GM12878 (cell line): ENCODE data around the gene DIS3L2.

Experiments used
- CHD2 ChIP-seq: IDR thresholded peaks from 2 replicates; pipeline ENCODE4 v1.6.1; 2011; ENCODE audit warnings: low read depth, low read length, improper control_type of control experiment, borderline replicate concordance
- CREB1 ChIP-seq: IDR thresholded peaks from 2 replicates; pipeline ENCODE4 v1.6.1; 2012; ENCODE audit warnings: low read depth, mild to moderate bottlenecking, inconsistent platforms
- CTCF ChIP-seq, 3 experiments: IDR thresholded peaks in 2 of 3; conservative IDR thresholded peaks in 1 of 3; 2 replicates each; pipeline ENCODE4 v1.5.1; 2011; ENCODE audit warnings: low read depth in 3 of 3, low read length in 3 of 3, mild to moderate bottlenecking in 3 of 3, control low read depth in 2 of 3, moderate library complexity in 2 of 3, inconsistent platforms in 1 of 3, mixed read lengths in 1 of 3; ENCODE audit not compliant: control insufficient read depth in 2 of 3, insufficient read depth in 1 of 3; ENCODE audit errors: extremely low read depth in 1 of 3
- EP300 ChIP-seq, 2 experiments: fragments of 150-350 bp in 1 of 2; IDR thresholded peaks; 2 replicates each; pipeline ENCODE4 v1.6.1; 2011 to 2012; ENCODE audit warnings: low read depth in 2 of 2, low read length in 2 of 2, borderline replicate concordance in 1 of 2, improper control_type of control experiment in 1 of 2, inconsistent platforms in 1 of 2; ENCODE audit not compliant: control insufficient read depth in 1 of 2
- EZH2 ChIP-seq: IDR thresholded peaks from 2 replicates; pipeline ENCODE4 v1.6.1; 2012; ENCODE audit warnings: low read depth, mild to moderate bottlenecking, control low read depth, inconsistent platforms, low read length, borderline replicate concordance; ENCODE audit not compliant: control insufficient read depth
- JUNB ChIP-seq: IDR thresholded peaks from 2 replicates; pipeline ENCODE4 v1.6.1; 2016; ENCODE audit warnings: antibody characterized with exemption, mild to moderate bottlenecking
- MEF2B ChIP-seq: fragments of 450-650 bp; IDR thresholded peaks from 2 replicates; pipeline ENCODE4 v1.6.1; 2018; ENCODE audit warnings: mild to moderate bottlenecking, moderate library complexity; ENCODE audit not compliant: partially characterized antibody, poor library complexity, severe bottlenecking
- NFYB ChIP-seq: IDR thresholded peaks from 2 replicates; pipeline ENCODE4 v1.6.1; 2011; ENCODE audit warnings: low read depth, mild to moderate bottlenecking, low read length, improper control_type of control experiment, moderate library complexity; ENCODE audit not compliant: insufficient read depth
- POLR2A ChIP-seq: IDR thresholded peaks from 2 replicates; pipeline ENCODE4 v1.6.1; 2011; ENCODE audit warnings: low read depth, mild to moderate bottlenecking, low read length
- RAD21 ChIP-seq: IDR thresholded peaks from 2 replicates; pipeline ENCODE4 v1.6.1; 2011; ENCODE audit warnings: mild to moderate bottlenecking, low read depth, low read length, moderate library complexity; ENCODE audit not compliant: insufficient read depth
- RELA ChIP-seq: fragments of 450-650 bp; IDR thresholded peaks from 2 replicates; pipeline ENCODE4 v1.8.0; 2014; ENCODE audit warnings: borderline replicate concordance; ENCODE audit not compliant: partially characterized antibody
- REST ChIP-seq: IDR thresholded peaks from 2 replicates; pipeline ENCODE4 v1.6.1; 2012; ENCODE audit warnings: mild to moderate bottlenecking, low read depth, low read length
- ZBTB40 ChIP-seq: fragments of 450-650 bp; IDR thresholded peaks from 2 replicates; pipeline ENCODE4 v1.6.1; 2016; ENCODE audit warnings: mild to moderate bottlenecking, moderate library complexity, borderline replicate concordance

GRCh38 chr2:232288489-232289030 lies 327.0 kb downstream of the DIS3L2 start:
- TF ChIP-seq MEF2B (no peak), NFYB (no peak), CTCF (IDR thresholded peaks at IDR 0.05 in 2 of 3, conservative IDR thresholded peaks at IDR 0.05 in 1 of 3; ENCODE audit: control insufficient read depth in 2 of 3, extremely low read depth in 1 of 3, insufficient read depth in 1 of 3, low read depth in 3 of 3, low read length in 3 of 3) (no peak), POLR2A (no peak), JUNB (no peak), REST (no peak), EZH2 (no peak), RELA (no peak), CREB1 (no peak), ZBTB40 (no peak), CHD2 (no peak), RAD21 (no peak), EP300 (IDR thresholded peaks at IDR 0.05; ENCODE audit: borderline replicate concordance in 1 of 2, control insufficient read depth in 1 of 2, low read depth in 2 of 2, low read length in 2 of 2) (no peak)
